ENCODE results near the gene UBC. TPM values are rescaled to one million over a fixed set of nuclear protein-coding genes. Genes with fewer than 3 reads are reported as not detected.
A peak's percentile ranks its signal among the peaks of the same experiment; 100 is the strongest.
"Not testable (repeated sequence)": the region's sequence is repeated elsewhere in the genome, so short reads cannot be mapped to it uniquely, and the experiment has no call there.

Gene UBC
- total RNA-seq, 1 donor = 1,904 TPM

- DNase-seq (ENCODE audit: insufficient read length, low spot score, missing footprints) = no peak
- H3K27ac ChIP-seq (ENCODE audit: low read depth, low read length) = no peak overlapping the region
- H3K9me3 ChIP-seq (ENCODE audit: low read depth, low read length) = no peaks in the 10 kb centered on the region
- peak overlapping the region; percentile 51 for H2AFZ ChIP-seq (ENCODE audit: low read length)
- no peak overlapping the region for H3K4me2 ChIP-seq (ENCODE audit: insufficient read depth, low read length)
- no peak overlapping the region for H3K4me3 ChIP-seq (ENCODE audit: insufficient read depth, low read length)
- H4K20me1 ChIP-seq (ENCODE audit: insufficient read depth, low read length) = no peaks in the 10 kb centered on the region
- H3K27me3 ChIP-seq (ENCODE audit: insufficient read depth, low read length) = no peaks in the 10 kb centered on the region
- H3K4me1 ChIP-seq (ENCODE audit: insufficient read depth, low read length) = no peaks in the 10 kb centered on the region
- H3K79me2 ChIP-seq (ENCODE audit: insufficient read depth, low read length) = no peaks in the 10 kb centered on the region
- H3K36me3 ChIP-seq (ENCODE audit: insufficient read depth, low read length) = no peaks in the 10 kb centered on the region
- no peak for TF ChIP-seq CTCF (IDR thresholded peaks at IDR 0.05; ENCODE audit: extremely low read depth, low read depth, low read length)
These were observed 33.3 kb downstream of the UBC start for GRCh38 chr12:124881123-124881522.

DNA sequence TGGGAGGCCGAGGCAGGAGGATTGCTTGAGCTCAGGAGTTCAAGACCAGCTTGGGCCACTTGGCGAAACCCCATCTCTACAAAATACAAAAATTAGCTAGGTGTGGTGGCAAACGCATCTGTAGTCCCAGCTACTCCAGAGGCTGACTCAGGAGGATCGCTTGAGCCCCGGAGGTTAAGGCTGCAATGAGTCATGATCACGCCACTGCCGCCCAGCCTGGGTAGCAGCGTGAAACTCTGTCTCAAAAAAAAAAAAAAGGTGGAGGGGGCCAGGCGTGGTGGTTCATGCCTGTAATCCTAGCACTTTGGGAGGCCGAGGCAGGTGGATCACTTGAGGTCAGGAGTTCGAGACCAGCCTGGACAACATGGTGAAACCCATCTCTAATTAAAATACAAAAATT lies 34.1 kb downstream of the UBC start:
- not testable (repeated sequence) for H3K4me2 ChIP-seq (ENCODE audit: insufficient read depth, low read length); H4K20me1 ChIP-seq (ENCODE audit: insufficient read depth, low read length); H3K9me3 ChIP-seq (ENCODE audit: low read depth, low read length); H3K27ac ChIP-seq (ENCODE audit: low read depth, low read length); H3K4me3 ChIP-seq (ENCODE audit: insufficient read depth, low read length); H2AFZ ChIP-seq (ENCODE audit: low read length); H3K36me3 ChIP-seq (ENCODE audit: insufficient read depth, low read length); H3K79me2 ChIP-seq (ENCODE audit: insufficient read depth, low read length); H3K27me3 ChIP-seq (ENCODE audit: insufficient read depth, low read length); H3K4me1 ChIP-seq (ENCODE audit: insufficient read depth, low read length); DNase-seq (ENCODE audit: insufficient read length, low spot score, missing footprints)

GRCh38 chr12:124878795-124879516 lies 35.5 kb downstream of the UBC start:
- H3K4me2 ChIP-seq (ENCODE audit: insufficient read depth, low read length) = no peak overlapping the region
- DNase-seq (ENCODE audit: insufficient read length, low spot score, missing footprints) = no peak
- no peak overlapping the region for H3K27ac ChIP-seq (ENCODE audit: low read depth, low read length)
- no peaks in the 10 kb centered on the region for H3K4me1 ChIP-seq (ENCODE audit: insufficient read depth, low read length)
- H3K9me3 ChIP-seq (ENCODE audit: low read depth, low read length) = no peaks in the 10 kb centered on the region
- no peak overlapping the region for H3K4me3 ChIP-seq (ENCODE audit: insufficient read depth, low read length)
- H4K20me1 ChIP-seq (ENCODE audit: insufficient read depth, low read length) = no peaks in the 10 kb centered on the region
- no peaks in the 10 kb centered on the region for H3K36me3 ChIP-seq (ENCODE audit: insufficient read depth, low read length)
- TF ChIP-seq CTCF (IDR thresholded peaks at IDR 0.05; ENCODE audit: extremely low read depth, low read depth, low read length) = no peak
- H3K79me2 ChIP-seq (ENCODE audit: insufficient read depth, low read length) = no peaks in the 10 kb centered on the region
- no peaks in the 10 kb centered on the region for H3K27me3 ChIP-seq (ENCODE audit: insufficient read depth, low read length)
- H2AFZ ChIP-seq (ENCODE audit: low read length) = no peak overlapping the region

- Histone ChIP-seq H3K79me2 (ENCODE audit: insufficient read depth, low read length) (no peaks in the 10 kb centered on the region), H3K9me3 (ENCODE audit: low read depth, low read length) (no peaks in the 10 kb centered on the region), H2AFZ (ENCODE audit: low read length) (no peak overlapping the region), H3K36me3 (ENCODE audit: insufficient read depth, low read length) (no peaks in the 10 kb centered on the region), H3K4me2 (ENCODE audit: insufficient read depth, low read length) (no peak overlapping the region), H3K4me3 (ENCODE audit: insufficient read depth, low read length) (no peak overlapping the region), H3K27ac (ENCODE audit: low read depth, low read length) (no peak overlapping the region), H3K4me1 (ENCODE audit: insufficient read depth, low read length) (no peaks in the 10 kb centered on the region), H4K20me1 (ENCODE audit: insufficient read depth, low read length) (no peaks in the 10 kb centered on the region), H3K27me3 (ENCODE audit: insufficient read depth, low read length) (no peaks in the 10 kb centered on the region)
- no peak for DNase-seq (ENCODE audit: insufficient read length, low spot score, missing footprints)
- no peak for TF ChIP-seq CTCF (IDR thresholded peaks at IDR 0.05; ENCODE audit: extremely low read depth, low read depth, low read length)
These were observed 37.0 kb downstream of the UBC start for GRCh38 chr12:124877423-124877822.
